Mammary epithelial cell (primary cell): ENCODE results near the gene OR4K2.

Experiments
- EZH2 ChIP-seq: IDR thresholded peaks from 2 replicates; pipeline ENCODE4 v1.6.1; 2012; ENCODE audit warnings: low read length, inconsistent platforms, borderline replicate concordance
- TF ChIP-seq, protein P1 (sequence below), 2 donors: IDR thresholded peaks in 1 of 2; conservative IDR thresholded peaks in 1 of 2; 2 replicates each; pipeline ENCODE4 v1.5.1; 2011 to 2012; ENCODE audit warnings: inconsistent platforms in 2 of 2, low read length in 2 of 2, mild to moderate bottlenecking in 2 of 2, control low read depth in 1 of 2, low read depth in 1 of 2; ENCODE audit not compliant: insufficient read depth in 1 of 2; ENCODE audit errors: extremely low read depth in 1 of 2

DNA sequence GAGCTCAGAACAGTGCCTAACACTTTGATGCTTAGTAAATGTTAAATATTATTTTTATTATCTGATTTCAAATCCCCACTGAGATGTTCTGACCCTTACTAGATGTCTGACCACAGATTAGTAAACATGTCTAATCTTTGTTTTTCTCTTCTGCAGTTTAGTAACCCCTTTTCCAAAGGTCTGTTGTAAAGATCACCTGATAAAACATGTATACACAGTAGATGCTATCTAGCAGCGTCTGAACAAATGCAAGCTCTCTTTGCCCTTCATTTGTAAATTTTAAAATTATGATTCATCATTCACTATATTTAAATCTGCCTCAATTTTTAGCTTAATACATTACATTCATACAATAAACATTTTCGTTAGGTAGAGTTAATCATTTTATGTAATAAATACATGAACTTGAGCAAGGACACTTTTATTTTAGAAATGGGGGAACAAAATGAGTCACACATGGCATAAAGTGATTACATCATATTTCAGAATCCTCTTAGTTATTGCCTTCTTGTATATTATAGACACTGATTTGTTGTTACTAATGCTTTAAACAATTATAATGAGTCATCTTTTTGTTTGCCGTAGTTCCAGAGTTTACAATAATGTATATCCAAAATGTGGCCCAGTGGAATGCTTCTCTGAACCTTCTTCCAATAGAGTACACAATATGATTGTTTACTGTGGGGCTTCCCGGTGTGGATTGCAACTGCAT is 43.8 kb downstream of the OR4K2 start:
- TF ChIP-seq, protein P1, sequence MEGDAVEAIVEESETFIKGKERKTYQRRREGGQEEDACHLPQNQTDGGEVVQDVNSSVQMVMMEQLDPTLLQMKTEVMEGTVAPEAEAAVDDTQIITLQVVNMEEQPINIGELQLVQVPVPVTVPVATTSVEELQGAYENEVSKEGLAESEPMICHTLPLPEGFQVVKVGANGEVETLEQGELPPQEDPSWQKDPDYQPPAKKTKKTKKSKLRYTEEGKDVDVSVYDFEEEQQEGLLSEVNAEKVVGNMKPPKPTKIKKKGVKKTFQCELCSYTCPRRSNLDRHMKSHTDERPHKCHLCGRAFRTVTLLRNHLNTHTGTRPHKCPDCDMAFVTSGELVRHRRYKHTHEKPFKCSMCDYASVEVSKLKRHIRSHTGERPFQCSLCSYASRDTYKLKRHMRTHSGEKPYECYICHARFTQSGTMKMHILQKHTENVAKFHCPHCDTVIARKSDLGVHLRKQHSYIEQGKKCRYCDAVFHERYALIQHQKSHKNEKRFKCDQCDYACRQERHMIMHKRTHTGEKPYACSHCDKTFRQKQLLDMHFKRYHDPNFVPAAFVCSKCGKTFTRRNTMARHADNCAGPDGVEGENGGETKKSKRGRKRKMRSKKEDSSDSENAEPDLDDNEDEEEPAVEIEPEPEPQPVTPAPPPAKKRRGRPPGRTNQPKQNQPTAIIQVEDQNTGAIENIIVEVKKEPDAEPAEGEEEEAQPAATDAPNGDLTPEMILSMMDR (conservative IDR thresholded peaks at IDR 0.05 in 1 of 2, IDR thresholded peaks at IDR 0.05 in 1 of 2; ENCODE audit: extremely low read depth in 1 of 2, insufficient read depth in 1 of 2, low read depth in 1 of 2, low read length in 2 of 2) = no peak
- TF ChIP-seq EZH2 = no peak
